ENCODE measurements around the gene ABHD2. TPM values are rescaled to one million over a fixed set of nuclear protein-coding genes. Genes with fewer than 3 reads are reported as not detected.
A peak's percentile ranks its signal among the peaks of the same experiment; 100 is the strongest.

ABHD2 gene
- total RNA-seq, 1 experiment from 2014 or later, result 15.6 TPM

DNA sequence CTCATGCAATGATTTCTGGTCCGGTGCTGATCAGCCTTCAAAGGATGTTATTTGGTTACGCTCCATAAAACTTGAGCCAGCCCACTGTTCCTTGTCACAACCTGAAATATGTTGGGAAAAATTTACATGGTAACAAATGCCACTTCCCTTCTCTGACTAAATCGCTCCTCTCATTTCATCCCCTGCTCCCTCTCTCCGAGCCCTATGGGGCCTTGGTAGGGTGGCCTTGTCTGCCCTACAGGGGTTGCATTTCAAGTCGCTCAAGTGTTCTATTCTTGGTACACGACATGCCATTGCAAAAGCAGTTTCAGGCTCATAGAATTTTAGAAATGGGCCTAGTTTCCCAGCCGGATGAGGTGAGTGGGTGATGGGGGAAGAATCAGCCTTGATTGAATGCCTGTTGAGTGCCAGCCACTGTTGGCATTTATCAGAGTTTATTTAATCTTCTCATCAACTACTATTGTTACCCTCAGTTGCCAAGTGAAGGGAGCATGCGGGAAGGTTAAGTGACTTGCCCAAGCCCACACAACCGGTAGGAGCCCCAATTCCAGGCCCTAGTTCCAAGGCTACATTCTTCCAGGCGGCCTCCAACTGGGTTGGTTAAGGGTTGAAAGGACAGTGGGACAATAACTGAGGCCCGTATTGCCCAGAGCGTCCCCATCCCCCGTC lies 961 bp upstream of the ABHD2 start:
- no peak overlapping the region for H2BK20ac ChIP-seq (ENCODE audit: low read depth, low read length, poor library complexity, severe bottlenecking)
- H3K27me3 ChIP-seq (ENCODE audit: insufficient read depth, low read length), result no peaks in the 10 kb centered on the region
- no peak overlapping the region for H3K56ac ChIP-seq (ENCODE audit: insufficient read length, low read depth, low read length)
- H3K9me3 ChIP-seq (ENCODE audit: control insufficient read depth, low read depth, low read length), result no peaks in the 10 kb centered on the region
- no peaks in the 10 kb centered on the region; the same call in 1 of the 2 replicates for H3K79me2 ChIP-seq (ENCODE audit: insufficient read depth, low read length)
- Mint-ChIP-seq H3K27ac (no peak overlapping the region; a peak in 1 of 7 replicates), H3K4me1 (peaks cover 14 to 26% of the 10 kb centered on the region in 2 experiments), H3K4me3 (0 out of 5 replicates have a peak overlapping the region, but pooled peaks of 1 of the 2 experiments have one; percentile 9), H3K27me3 (ENCODE audit: low read depth) (no peaks in the 10 kb centered on the region; the same call in 1 of the 2 replicates), H3K36me3 (ENCODE audit: insufficient read depth in 1 of 3, low read depth in 3 of 3) (no peaks in the 10 kb centered on the region), H3K9me3 (no peaks in the 10 kb centered on the region)
- H3K79me1 ChIP-seq (ENCODE audit: insufficient read depth, low read depth, low read length, poor library complexity, severe bottlenecking), result no peaks in the 10 kb centered on the region
- TF ChIP-seq, protein P1, sequence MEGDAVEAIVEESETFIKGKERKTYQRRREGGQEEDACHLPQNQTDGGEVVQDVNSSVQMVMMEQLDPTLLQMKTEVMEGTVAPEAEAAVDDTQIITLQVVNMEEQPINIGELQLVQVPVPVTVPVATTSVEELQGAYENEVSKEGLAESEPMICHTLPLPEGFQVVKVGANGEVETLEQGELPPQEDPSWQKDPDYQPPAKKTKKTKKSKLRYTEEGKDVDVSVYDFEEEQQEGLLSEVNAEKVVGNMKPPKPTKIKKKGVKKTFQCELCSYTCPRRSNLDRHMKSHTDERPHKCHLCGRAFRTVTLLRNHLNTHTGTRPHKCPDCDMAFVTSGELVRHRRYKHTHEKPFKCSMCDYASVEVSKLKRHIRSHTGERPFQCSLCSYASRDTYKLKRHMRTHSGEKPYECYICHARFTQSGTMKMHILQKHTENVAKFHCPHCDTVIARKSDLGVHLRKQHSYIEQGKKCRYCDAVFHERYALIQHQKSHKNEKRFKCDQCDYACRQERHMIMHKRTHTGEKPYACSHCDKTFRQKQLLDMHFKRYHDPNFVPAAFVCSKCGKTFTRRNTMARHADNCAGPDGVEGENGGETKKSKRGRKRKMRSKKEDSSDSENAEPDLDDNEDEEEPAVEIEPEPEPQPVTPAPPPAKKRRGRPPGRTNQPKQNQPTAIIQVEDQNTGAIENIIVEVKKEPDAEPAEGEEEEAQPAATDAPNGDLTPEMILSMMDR (conservative IDR thresholded peaks at IDR 0.05), result no peak
- no peak overlapping the region for H4K8ac ChIP-seq (replicated peaks; ENCODE audit: insufficient read length, low read depth, low read length)
- peak overlapping the region; percentile 7 for H3K27ac ChIP-seq (ENCODE audit: insufficient read length, low read depth, low read length)
- no CpG with 5 or more reads among the region's 13 CpGs for WGBS (ENCODE audit: extremely low coverage, insufficient read length, low lambda C conversion rate)
- no peak overlapping the region for H3K4ac ChIP-seq (ENCODE audit: low read depth, low read length)
- no peak overlapping the region for H2AK5ac ChIP-seq (ENCODE audit: insufficient read length, low read length)
- H3K9ac ChIP-seq (ENCODE audit: extremely low read depth, insufficient read length, low read length), result peak overlapping the region; percentile 25
- no peak overlapping the region for H2BK120ac ChIP-seq (ENCODE audit: low read depth, low read length, poor library complexity, severe bottlenecking)
- peak overlapping the region; percentile 16 for H3K18ac ChIP-seq (ENCODE audit: insufficient read length, low read depth, low read length)
- H2BK15ac ChIP-seq (ENCODE audit: low read depth, low read length), result no peak overlapping the region
- no peak overlapping the region for H2BK12ac ChIP-seq (ENCODE audit: insufficient read length, low read depth, low read length)
- no peaks in the 10 kb centered on the region for H4K20me1 ChIP-seq (ENCODE audit: control insufficient read depth, insufficient read depth, insufficient read length)
- H2BK5ac ChIP-seq (ENCODE audit: insufficient read length, low read length), result no peak overlapping the region
- H4K5ac ChIP-seq (ENCODE audit: insufficient read length, low read depth, low read length), result no peak overlapping the region
- no peak overlapping the region for H2AFZ ChIP-seq (ENCODE audit: low read length)
- no peak overlapping the region for H4K91ac ChIP-seq (ENCODE audit: insufficient read length, low read depth, low read length)
- peaks cover 11% of the 10 kb centered on the region for H3K4me1 ChIP-seq (ENCODE audit: insufficient read depth, low read length)
- no peak for DNase-seq
- H3K4me2 ChIP-seq (ENCODE audit: insufficient read depth, insufficient read length, low read length), result peak overlapping the region; percentile 68
- H3T11ph ChIP-seq (ENCODE audit: low read length), result no peak overlapping the region
- H3K14ac ChIP-seq (ENCODE audit: insufficient read depth, low read length), result 0 out of 2 replicates have a peak overlapping the region, but pooled peaks have one; percentile 23
- H3K23me2 ChIP-seq (ENCODE audit: insufficient read length, low read depth, low read length, poor library complexity, severe bottlenecking), result peaks cover 9% of the 10 kb centered on the region
- no peak overlapping the region for H3K23ac ChIP-seq (ENCODE audit: insufficient read length, low read depth, low read length)
